Measurements from ENCODE around the gene KCNE1.
"Not testable (repeated sequence)": the region's sequence is repeated elsewhere in the genome, so short reads cannot be mapped to it uniquely, and the experiment has no call there.

The KCNE1 gene

GRCh38 chr21:34417448-34418077 is 94.4 kb downstream of the KCNE1 start:
- not testable (repeated sequence) for DNase-seq (ENCODE audit: low read depth in 2 of 2)

- DNase-seq (ENCODE audit: low read depth in 2 of 2) = not testable (repeated sequence)
Measured at GRCh38 chr21:34407294-34407693, 104.7 kb downstream of the KCNE1 start.

- not testable (repeated sequence) for DNase-seq (ENCODE audit: low read depth in 2 of 2)
Measured at GRCh38 chr21:34406676-34407075, 105.3 kb downstream of the KCNE1 start.

GRCh38 chr21:34406102-34406501 is 105.9 kb downstream of the KCNE1 start:
- DNase-seq (ENCODE audit: low read depth in 2 of 2) = not testable (repeated sequence)

GRCh38 chr21:34405686-34406085 is 106.3 kb downstream of the KCNE1 start:
- not testable (repeated sequence) for DNase-seq (ENCODE audit: low read depth in 2 of 2)

GRCh38 chr21:34404742-34405141 is 107.3 kb downstream of the KCNE1 start:
- DNase-seq (ENCODE audit: low read depth in 2 of 2) = not testable (repeated sequence)

- not testable (repeated sequence) for DNase-seq (ENCODE audit: low read depth in 2 of 2)
Measured at GRCh38 chr21:34400522-34400921, 111.5 kb downstream of the KCNE1 start.

Data from stimulated activated CD4-positive, alpha-beta T cell treated with anti-CD3 and anti-CD28 coated beads, Interleukin-1b, Interleukin-23, amount 100 ng/mL, for 1 hour (primary cell).